Astrocyte (in vitro differentiated cells and primary cell): ENCODE data around the gene SEC22C. TPM values are rescaled to one million over a fixed set of nuclear protein-coding genes. Genes with fewer than 3 reads are reported as not detected.

Experiments used
- DNase-seq: peaks from one replicate; pipeline ENCODE4 v3.0.0-alpha.2; 2010; ENCODE audit warnings: low read depth
- FAIRE-seq: peaks from 2 replicates; lab custom pipeline; 2011; peaks lifted over from hg19 to GRCh38; lab: Jason Lieb, UNC
- H2AFZ ChIP-seq: 2 replicates; pipeline ENCODE4 v1.6.0; 2012; ENCODE audit warnings: low read depth, low read length, inconsistent platforms
- H3K27ac ChIP-seq: 2 replicates; pipeline ENCODE4 v1.5.1; 2011; ENCODE audit warnings: low read depth, low read length, inconsistent platforms
- H3K27me3 ChIP-seq: 2 replicates; pipeline ENCODE4 v1.6.0; 2011; ENCODE audit warnings: low read length, inconsistent platforms; ENCODE audit not compliant: insufficient read depth
- H3K36me3 ChIP-seq: 2 replicates; pipeline ENCODE4 v1.5.1; 2011; ENCODE audit warnings: low read length, inconsistent platforms; ENCODE audit not compliant: insufficient read depth
- H3K4me1 ChIP-seq: 2 replicates; pipeline ENCODE4 v1.5.1; 2011; ENCODE audit warnings: low read length, inconsistent platforms; ENCODE audit not compliant: insufficient read depth
- H3K4me2 ChIP-seq: 2 replicates; pipeline ENCODE4 v1.6.0; 2012; ENCODE audit warnings: low read length, inconsistent platforms
- H3K4me3 ChIP-seq: 2 replicates; pipeline ENCODE4 v1.5.1; 2011; ENCODE audit warnings: low read depth, mild to moderate bottlenecking, low read length, inconsistent platforms; ENCODE audit not compliant: insufficient read depth
- H3K79me2 ChIP-seq: 2 replicates; pipeline ENCODE4 v1.6.0; 2012; ENCODE audit warnings: mild to moderate bottlenecking, low read length, inconsistent platforms; ENCODE audit not compliant: insufficient read depth
- H3K9ac ChIP-seq: 2 replicates; pipeline ENCODE4 v1.6.0; 2012; ENCODE audit warnings: mild to moderate bottlenecking, low read length, inconsistent platforms
- H3K9me3 ChIP-seq: 2 replicates; pipeline ENCODE4 v1.5.1; 2012; ENCODE audit warnings: low read depth, mild to moderate bottlenecking, low read length, inconsistent platforms; ENCODE audit not compliant: insufficient read depth
- H4K20me1 ChIP-seq: 2 replicates; pipeline ENCODE4 v1.6.0; 2012; ENCODE audit warnings: low read length, inconsistent platforms; ENCODE audit not compliant: insufficient read depth
- H3K27ac Mint-ChIP-seq: one replicate; pipeline ENCODE4 v1.8.0; 2021; ENCODE audit warnings: mild to moderate bottlenecking, mixed read lengths; ENCODE audit not compliant: unreplicated experiment
- H3K27me3 Mint-ChIP-seq: one replicate; pipeline ENCODE4 v1.8.0; 2021; ENCODE audit warnings: low read depth, mixed read lengths; ENCODE audit not compliant: unreplicated experiment
- H3K36me3 Mint-ChIP-seq: one replicate; pipeline ENCODE4 v1.8.0; 2021; ENCODE audit warnings: low read depth, mixed read lengths; ENCODE audit not compliant: unreplicated experiment
- H3K4me1 Mint-ChIP-seq: one replicate; pipeline ENCODE4 v1.8.0; 2021; ENCODE audit warnings: low read depth, mixed read lengths; ENCODE audit not compliant: unreplicated experiment
- H3K4me3 Mint-ChIP-seq: one replicate; pipeline ENCODE4 v1.8.0; 2021; ENCODE audit warnings: mild to moderate bottlenecking, moderate library complexity, mixed read lengths; ENCODE audit not compliant: unreplicated experiment
- H3K9me3 Mint-ChIP-seq: one replicate; pipeline ENCODE4 v1.8.0; 2021; ENCODE audit warnings: mild to moderate bottlenecking, mixed read lengths; ENCODE audit not compliant: unreplicated experiment
- CTCF ChIP-seq: IDR thresholded peaks from 2 replicates; pipeline ENCODE4 v1.5.1; 2011; ENCODE audit warnings: low read depth, mild to moderate bottlenecking, inconsistent platforms, low read length, moderate library complexity; ENCODE audit not compliant: insufficient read depth
- EZH2 ChIP-seq: IDR thresholded peaks from 2 replicates; pipeline ENCODE4 v1.6.1; 2012; ENCODE audit warnings: mild to moderate bottlenecking, low read length, inconsistent platforms; ENCODE audit not compliant: insufficient read depth
- total RNA-seq: library from RNA; stranded (reverse); gene quantifications from 2 replicates; pipeline ENCODE4 v1.2.1, GENCODE V29; 2021

Gene SEC22C
- total RNA-seq, 1 donor from 2014 or later: 37.4 TPM

DNA sequence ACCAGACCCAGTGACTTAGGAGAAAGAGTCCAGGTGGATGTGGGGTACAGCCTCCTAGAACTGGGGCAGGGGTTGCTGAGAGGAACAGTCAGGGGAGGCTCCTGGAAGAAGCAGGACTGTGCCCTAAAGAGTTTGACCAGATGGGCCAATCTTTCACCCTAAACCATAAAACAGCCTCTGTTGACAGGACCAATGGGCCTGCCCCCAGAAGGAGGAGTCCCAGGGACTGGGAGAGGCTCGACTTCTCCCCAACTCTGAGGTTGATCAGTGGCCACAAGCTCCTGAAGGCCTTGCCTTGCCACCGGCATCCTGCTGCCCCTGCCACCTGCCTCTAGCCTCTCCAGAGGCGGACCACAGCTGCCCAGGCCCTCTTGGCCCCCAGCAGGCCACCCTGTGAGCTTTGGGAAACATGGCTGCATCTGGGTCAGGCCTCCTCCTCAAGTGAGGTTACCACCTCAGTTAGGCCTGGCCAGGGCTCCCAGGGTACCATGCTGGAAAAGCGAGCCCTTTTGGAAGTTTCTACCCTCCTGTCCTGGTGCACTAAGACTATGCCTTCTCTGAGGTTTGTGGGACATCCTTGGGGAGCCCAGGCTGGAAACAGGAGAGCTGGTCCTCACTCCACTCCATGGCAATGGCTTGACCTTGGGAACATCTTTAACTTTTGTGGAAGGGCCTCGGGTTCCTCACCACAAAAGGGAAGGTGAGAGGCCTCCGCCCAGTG is 76.5 kb downstream of the SEC22C start:
- Histone ChIP-seq H3K9me3 (no peaks in the 10 kb centered on the region), H3K4me3 (no peak overlapping the region), H3K27ac (no peak overlapping the region), H3K27me3 (peaks cover 30% of the 10 kb centered on the region), H3K79me2 (no peaks in the 10 kb centered on the region), H2AFZ (no peak overlapping the region), H3K4me2 (no peak overlapping the region), H3K9ac (no peak overlapping the region), H3K4me1 (peaks cover 10% of the 10 kb centered on the region), H4K20me1 (no peaks in the 10 kb centered on the region), H3K36me3 (no peaks in the 10 kb centered on the region)
- H3K4me3 Mint-ChIP-seq: no peak overlapping the region
- TF ChIP-seq EZH2 (no peak), CTCF (no peak)
- no peaks in the 10 kb centered on the region for H3K36me3 Mint-ChIP-seq
- H3K4me1 Mint-ChIP-seq: peaks cover 3% of the 10 kb centered on the region
- H3K27ac Mint-ChIP-seq: no peak overlapping the region
- DNase-seq (no peak), FAIRE-seq (no peak)
- H3K9me3 Mint-ChIP-seq: peaks cover 3% of the 10 kb centered on the region
- peaks cover 63% of the 10 kb centered on the region for H3K27me3 Mint-ChIP-seq

- Histone ChIP-seq H3K27ac (no peak overlapping the region), H3K4me3 (no peak overlapping the region), H4K20me1 (no peaks in the 10 kb centered on the region), H2AFZ (no peak overlapping the region), H3K4me1 (peaks cover 10% of the 10 kb centered on the region), H3K79me2 (no peaks in the 10 kb centered on the region), H3K27me3 (peaks cover 30% of the 10 kb centered on the region), H3K4me2 (no peak overlapping the region), H3K9me3 (no peaks in the 10 kb centered on the region), H3K36me3 (no peaks in the 10 kb centered on the region), H3K9ac (no peak overlapping the region)
- Mint-ChIP-seq H3K4me1 (peaks cover 4% of the 10 kb centered on the region), H3K4me3 (no peak overlapping the region), H3K36me3 (no peaks in the 10 kb centered on the region), H3K9me3 (peaks cover 3% of the 10 kb centered on the region), H3K27me3 (peaks cover 63% of the 10 kb centered on the region), H3K27ac (no peak overlapping the region)
- TF ChIP-seq CTCF (no peak), EZH2 (no peak)
- no peak for DNase-seq
- FAIRE-seq: no peak
Measured at GRCh38 chr3:42504334-42505127, 77.2 kb downstream of the SEC22C start.
